Ammon's horn (tissue), 1 donor: ENCODE results near the gene MYOM1.
"Not testable (repeated sequence)": the region's sequence is repeated elsewhere in the genome, so short reads cannot be mapped to it uniquely, and the experiment has no call there.

Source experiments
- DNase-seq: peaks from one replicate; pipeline ENCODE4 v3.0.0-alpha.2; 2016; ENCODE audit warnings: low spot score

Gene MYOM1

GRCh38 chr18:3032721-3033120, 187.0 kb downstream of the MYOM1 start:
- no peak for DNase-seq

GRCh38 chr18:3029215-3029952, 190.4 kb downstream of the MYOM1 start:
- DNase-seq: no peak

- DNase-seq: not testable (repeated sequence)
Observed at GRCh38 chr18:3028115-3028514, 191.7 kb downstream of the MYOM1 start.

GRCh38 chr18:3027370-3027891, 192.3 kb downstream of the MYOM1 start:
- DNase-seq: no peak

GRCh38 chr18:3025544-3025943, 194.2 kb downstream of the MYOM1 start:
- no peak for DNase-seq

- DNase-seq: not testable (repeated sequence)
Observed at GRCh38 chr18:3023603-3024002, 196.2 kb downstream of the MYOM1 start.
